ENCODE data around the gene TMCC1. TPM values are rescaled to one million over a fixed set of nuclear protein-coding genes. Genes with fewer than 3 reads are reported as not detected.
A peak's percentile ranks its signal among the peaks of the same experiment; 100 is the strongest.

Gene TMCC1
- total RNA-seq, 1 experiment from 2014 or later: 6.2 TPM

- Histone ChIP-seq H4K20me1 (ENCODE audit: low read length) (no peaks in the 10 kb centered on the region), H3K4me2 (ENCODE audit: low read length) (peak overlapping the region; percentile 49), H2AFZ (ENCODE audit: low read length) (no peak overlapping the region), H3K9me2 (replicated peaks; ENCODE audit: low read length) (no peaks in the 10 kb centered on the region), H3K4me1 (ENCODE audit: insufficient read depth, low read length) (peaks cover 9% of the 10 kb centered on the region; the same call in 1 of the 2 replicates), H3K27me3 (ENCODE audit: low read length) (no peaks in the 10 kb centered on the region), H3K79me2 (ENCODE audit: low read length) (peaks cover 5% of the 10 kb centered on the region), H3K27ac (ENCODE audit: low read length) (no peak overlapping the region), H3K9me3 (ENCODE audit: low read length) (no peaks in the 10 kb centered on the region), H3F3A (ENCODE audit: low read length, unreplicated experiment) (no peaks in the 10 kb centered on the region), H3K9ac (ENCODE audit: low read length) (no peak overlapping the region), H3K4me3 (ENCODE audit: low read length) (no peak overlapping the region), H3K36me3 (ENCODE audit: low read depth, low read length) (no peaks in the 10 kb centered on the region)
- DNase-seq: no peak
- no TSS peak for BruUV-seq (replicated peaks)
- ChIA-PET POLR2A (ENCODE audit: unreplicated experiment) (interaction anchor here (0.6 kb wide), 1 partner anchor 531 kb away, joined by 3 read pairs; no protein-coding TSS in a partner anchor), CTCF (no interaction called here)
- intact Hi-C loops (cut with micrococcal nuclease): no loop called here
- no peak for ATAC-seq
- TF ChIP-seq EZH2 (IDR thresholded peaks at IDR 0.05; ENCODE audit: low read length, unreplicated experiment): no peak
- TF ChIP-seq EZH2phosphoT487 (IDR thresholded peaks at IDR 0.05; ENCODE audit: borderline replicate concordance, low read length): no peak
- no peak for TF ChIP-seq CTCF (conservative IDR thresholded peaks at IDR 0.05; ENCODE audit: low read depth, low read length)
These were observed 290.0 kb downstream of the TMCC1 start for GRCh38 chr3:129603561-129603942.

GRCh38 chr3:129602730-129603560, 290.6 kb downstream of the TMCC1 start:
- Histone ChIP-seq H3K4me3 (ENCODE audit: low read length) (no peak overlapping the region), H3K9me2 (replicated peaks; ENCODE audit: low read length) (no peaks in the 10 kb centered on the region), H4K20me1 (ENCODE audit: low read length) (no peaks in the 10 kb centered on the region), H3K9ac (ENCODE audit: low read length) (no peak overlapping the region), H3K4me1 (ENCODE audit: insufficient read depth, low read length) (peaks cover 9% of the 10 kb centered on the region; the same call in 1 of the 2 replicates), H3K27ac (ENCODE audit: low read length) (no peak overlapping the region), H3F3A (ENCODE audit: low read length, unreplicated experiment) (no peaks in the 10 kb centered on the region), H3K9me3 (ENCODE audit: low read length) (no peaks in the 10 kb centered on the region), H3K79me2 (ENCODE audit: low read length) (peaks cover 5% of the 10 kb centered on the region), H3K27me3 (ENCODE audit: low read length) (no peaks in the 10 kb centered on the region), H3K36me3 (ENCODE audit: low read depth, low read length) (no peaks in the 10 kb centered on the region), H3K4me2 (ENCODE audit: low read length) (peak overlapping the region; percentile 49), H2AFZ (ENCODE audit: low read length) (no peak overlapping the region)
- CTCF ChIA-PET: no interaction called here
- ATAC-seq (peak; percentile 30; the same call in 1 of the 2 replicates), DNase-seq (peak; percentile 58)
- TF ChIP-seq EZH2 (IDR thresholded peaks at IDR 0.05; ENCODE audit: low read length, unreplicated experiment) (no peak), CTCF (conservative IDR thresholded peaks at IDR 0.05; ENCODE audit: low read depth, low read length) (no peak), EZH2phosphoT487 (IDR thresholded peaks at IDR 0.05; ENCODE audit: borderline replicate concordance, low read length) (no peak)
- BruUV-seq (replicated peaks): no TSS peak
- intact Hi-C loops (cut with micrococcal nuclease): no loop called here
- POLR2A ChIA-PET (ENCODE audit: unreplicated experiment): interaction anchor here (0.6 kb wide), 1 partner anchor 532 kb away, joined by 3 read pairs; no protein-coding TSS in a partner anchor

GRCh38 chr3:129602309-129602708, 291.2 kb downstream of the TMCC1 start:
- no peak for DNase-seq
- Histone ChIP-seq H3K4me1 (ENCODE audit: insufficient read depth, low read length) (peaks cover 9% of the 10 kb centered on the region; the same call in 1 of the 2 replicates), H4K20me1 (ENCODE audit: low read length) (no peaks in the 10 kb centered on the region), H3K36me3 (ENCODE audit: low read depth, low read length) (no peaks in the 10 kb centered on the region), H3K4me3 (ENCODE audit: low read length) (no peak overlapping the region), H2AFZ (ENCODE audit: low read length) (no peak overlapping the region), H3K27me3 (ENCODE audit: low read length) (no peaks in the 10 kb centered on the region), H3K79me2 (ENCODE audit: low read length) (peaks cover 5% of the 10 kb centered on the region), H3K9ac (ENCODE audit: low read length) (no peak overlapping the region), H3K9me2 (replicated peaks; ENCODE audit: low read length) (no peaks in the 10 kb centered on the region), H3F3A (ENCODE audit: low read length, unreplicated experiment) (no peaks in the 10 kb centered on the region), H3K9me3 (ENCODE audit: low read length) (no peaks in the 10 kb centered on the region), H3K27ac (ENCODE audit: low read length) (no peak overlapping the region), H3K4me2 (ENCODE audit: low read length) (no peak overlapping the region)
- no TSS peak for BruUV-seq (replicated peaks)
- CTCF ChIA-PET: no interaction called here
- no peak for ATAC-seq
- no peak for TF ChIP-seq EZH2 (IDR thresholded peaks at IDR 0.05; ENCODE audit: low read length, unreplicated experiment)
- no peak for TF ChIP-seq CTCF (conservative IDR thresholded peaks at IDR 0.05; ENCODE audit: low read depth, low read length)
- TF ChIP-seq EZH2phosphoT487 (IDR thresholded peaks at IDR 0.05; ENCODE audit: borderline replicate concordance, low read length): no peak
- POLR2A ChIA-PET (ENCODE audit: unreplicated experiment): no interaction called here
- intact Hi-C loops (cut with micrococcal nuclease): no loop called here
